Activated CD8-positive, alpha-beta memory T cell treated with anti-CD3 and anti-CD28 coated beads, Interleukin-2, amount 50 U/mL, for 1 hour (primary cell): ENCODE measurements around the gene KCNK5.

Source experiments
- DNase-seq: peaks from one replicate; pipeline ENCODE4 v3.0.0-alpha.2; 2020; ENCODE audit errors: extremely low read depth

KCNK5 gene

GRCh38 chr6:39240155-39240757, 11.0 kb upstream of the KCNK5 start:
- DNase-seq = no peak

- DNase-seq = no peak
Observed at GRCh38 chr6:39239527-39240154, 10.4 kb upstream of the KCNK5 start.

- DNase-seq = no peak
Observed at GRCh38 chr6:39236742-39237141, 7.5 kb upstream of the KCNK5 start.

GRCh38 chr6:39233333-39233732, 4.1 kb upstream of the KCNK5 start:
- DNase-seq = no peak

GRCh38 chr6:39231521-39232243, 2.4 kb upstream of the KCNK5 start:
- no peak for DNase-seq

- no peak for DNase-seq
Observed at GRCh38 chr6:39230654-39231035, 1.4 kb upstream of the KCNK5 start.

GRCh38 chr6:39228111-39228971, 934 bp downstream of the KCNK5 start:
- no peak for DNase-seq

- no peak for DNase-seq
Observed at GRCh38 chr6:39227476-39227875, 1.8 kb downstream of the KCNK5 start.

GRCh38 chr6:39226639-39227329, 2.5 kb downstream of the KCNK5 start:
- no peak for DNase-seq

GRCh38 chr6:39225946-39226437, 3.3 kb downstream of the KCNK5 start:
- DNase-seq = no peak

- DNase-seq = no peak
Observed at GRCh38 chr6:39225543-39225942, 3.7 kb downstream of the KCNK5 start.

GRCh38 chr6:39224523-39225182, 4.6 kb downstream of the KCNK5 start:
- no peak for DNase-seq

GRCh38 chr6:39224011-39224410, 5.3 kb downstream of the KCNK5 start:
- DNase-seq = no peak

GRCh38 chr6:39223555-39223954, 5.7 kb downstream of the KCNK5 start:
- no peak for DNase-seq

- DNase-seq = no peak
Observed at GRCh38 chr6:39223061-39223460, 6.2 kb downstream of the KCNK5 start.

- DNase-seq = no peak
Observed at GRCh38 chr6:39221779-39222641, 7.3 kb downstream of the KCNK5 start.

GRCh38 chr6:39221115-39221514, 8.2 kb downstream of the KCNK5 start:
- DNase-seq = no peak

GRCh38 chr6:39218868-39219567, 10.3 kb downstream of the KCNK5 start:
- DNase-seq = no peak

GRCh38 chr6:39217177-39217864, 12.0 kb downstream of the KCNK5 start:
- DNase-seq = no peak
